Ovary (tissue), 3 donors: Measurements from ENCODE around the gene ZBTB2.

Experiments used
- CTCF ChIP-seq, 3 donors: fragments of 450-650 bp in 2 of 3; fragments of 200-600 bp in 1 of 3; IDR thresholded peaks; one replicate each; pipeline versions ENCODE4 v1.5.1 to v1.8.0; 2016 to 2022; ENCODE audit warnings: antibody characterized with exemption in 3 of 3, mild to moderate bottlenecking in 1 of 3
- POLR2A ChIP-seq: fragments of 450-650 bp; IDR thresholded peaks from one replicate; pipeline ENCODE4 v1.6.1; 2017; ENCODE audit warnings: antibody characterized with exemption, mild to moderate bottlenecking, moderate library complexity
- donor health status: DM: no; HTN: no; CAD: no.

DNA sequence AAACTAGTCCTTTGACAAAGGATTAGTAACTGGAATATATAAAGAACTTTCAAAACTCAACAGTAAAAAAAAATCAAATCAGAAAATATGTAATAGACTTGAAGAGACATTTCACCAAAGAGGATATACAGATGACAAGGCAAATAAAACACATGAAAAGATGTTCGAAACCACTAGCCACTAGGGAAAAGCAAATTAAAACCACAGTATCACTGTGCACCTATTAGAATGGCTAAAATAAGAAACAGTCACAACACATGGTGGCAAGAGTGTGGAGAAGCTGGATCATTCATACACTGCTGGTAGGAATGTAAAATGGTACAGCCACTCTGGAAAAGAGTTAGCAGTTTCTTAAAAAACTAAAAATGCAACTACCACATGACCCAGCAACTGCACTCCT, 14.9 kb downstream of the ZBTB2 start:
- no peak for TF ChIP-seq CTCF (IDR thresholded peaks at IDR 0.05)
- no peak for TF ChIP-seq POLR2A
